Gastrocnemius medialis (tissue), 4 donors: Measurements from ENCODE around the gene AKAP6.

Experiments
- POLR2A ChIP-seq, 2 donors: fragments of 450-650 bp; IDR thresholded peaks; one replicate each; pipeline ENCODE4 v1.6.1; 2017; ENCODE audit warnings: antibody characterized with exemption in 2 of 2, mild to moderate bottlenecking in 2 of 2, moderate library complexity in 2 of 2
- TF ChIP-seq, protein P1 (sequence below), 5 experiments: fragments of 450-650 bp in 3 of 5; fragments of 200-600 bp in 2 of 5; sonication (generic) in 2 of 5; IDR thresholded peaks in 4 of 5; conservative IDR thresholded peaks in 1 of 5; 1 replicate in 4 of 5; 2 replicates in 1 of 5; pipeline ENCODE4 v1.5.1; 2016 to 2019; ENCODE audit warnings: antibody characterized with exemption in 5 of 5, mild to moderate bottlenecking in 3 of 5, moderate library complexity in 3 of 5

GRCh38 chr14:32728976-32729375 is 399.9 kb downstream of the AKAP6 start:
- TF ChIP-seq, protein P1, sequence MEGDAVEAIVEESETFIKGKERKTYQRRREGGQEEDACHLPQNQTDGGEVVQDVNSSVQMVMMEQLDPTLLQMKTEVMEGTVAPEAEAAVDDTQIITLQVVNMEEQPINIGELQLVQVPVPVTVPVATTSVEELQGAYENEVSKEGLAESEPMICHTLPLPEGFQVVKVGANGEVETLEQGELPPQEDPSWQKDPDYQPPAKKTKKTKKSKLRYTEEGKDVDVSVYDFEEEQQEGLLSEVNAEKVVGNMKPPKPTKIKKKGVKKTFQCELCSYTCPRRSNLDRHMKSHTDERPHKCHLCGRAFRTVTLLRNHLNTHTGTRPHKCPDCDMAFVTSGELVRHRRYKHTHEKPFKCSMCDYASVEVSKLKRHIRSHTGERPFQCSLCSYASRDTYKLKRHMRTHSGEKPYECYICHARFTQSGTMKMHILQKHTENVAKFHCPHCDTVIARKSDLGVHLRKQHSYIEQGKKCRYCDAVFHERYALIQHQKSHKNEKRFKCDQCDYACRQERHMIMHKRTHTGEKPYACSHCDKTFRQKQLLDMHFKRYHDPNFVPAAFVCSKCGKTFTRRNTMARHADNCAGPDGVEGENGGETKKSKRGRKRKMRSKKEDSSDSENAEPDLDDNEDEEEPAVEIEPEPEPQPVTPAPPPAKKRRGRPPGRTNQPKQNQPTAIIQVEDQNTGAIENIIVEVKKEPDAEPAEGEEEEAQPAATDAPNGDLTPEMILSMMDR (IDR thresholded peaks at IDR 0.05 in 4 of 5, conservative IDR thresholded peaks at IDR 0.05 in 1 of 5), result no peak
- no peak for TF ChIP-seq POLR2A (IDR thresholded peaks at IDR 0.05)
